Activated CD4-positive, CD25-positive, alpha-beta regulatory T cell treated with anti-CD3 and anti-CD28 coated beads, Interleukin-2, amount 50 U/mL, for 72 hours (primary cell): ENCODE data around the gene CDK5RAP3.

Source experiments
- DNase-seq: peaks from one replicate; pipeline ENCODE4 v3.0.0; 2021

CDK5RAP3 gene

DNA sequence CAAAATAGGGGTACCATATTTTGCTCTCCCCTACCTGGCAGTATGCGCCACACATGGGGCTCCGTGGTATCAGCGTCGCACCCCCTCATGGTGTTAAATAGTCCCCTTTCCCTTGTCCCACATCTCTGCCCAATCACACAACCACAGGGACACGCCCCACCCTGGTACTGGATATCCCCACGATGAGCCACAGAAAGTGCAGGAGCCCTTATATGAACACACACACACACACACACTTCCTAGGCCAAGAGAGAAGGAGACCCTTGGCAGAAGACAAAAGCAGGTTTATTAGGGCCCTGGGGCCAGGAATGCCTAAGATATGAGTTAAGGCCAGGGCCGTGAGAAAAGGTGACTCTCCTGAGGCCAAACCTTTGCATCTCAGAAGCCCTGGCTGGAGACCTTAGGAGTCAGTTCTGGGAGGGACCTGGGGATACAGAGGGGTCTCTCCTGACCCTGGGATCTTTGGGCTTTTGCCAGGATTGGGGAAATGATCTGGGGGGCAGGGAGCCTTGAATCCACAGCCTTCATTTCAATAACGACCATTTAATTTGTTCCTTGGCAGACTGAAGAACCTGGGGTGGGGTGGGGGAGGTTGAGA lies 55.1 kb downstream of the CDK5RAP3 start:
- DNase-seq, result no peak

DNA sequence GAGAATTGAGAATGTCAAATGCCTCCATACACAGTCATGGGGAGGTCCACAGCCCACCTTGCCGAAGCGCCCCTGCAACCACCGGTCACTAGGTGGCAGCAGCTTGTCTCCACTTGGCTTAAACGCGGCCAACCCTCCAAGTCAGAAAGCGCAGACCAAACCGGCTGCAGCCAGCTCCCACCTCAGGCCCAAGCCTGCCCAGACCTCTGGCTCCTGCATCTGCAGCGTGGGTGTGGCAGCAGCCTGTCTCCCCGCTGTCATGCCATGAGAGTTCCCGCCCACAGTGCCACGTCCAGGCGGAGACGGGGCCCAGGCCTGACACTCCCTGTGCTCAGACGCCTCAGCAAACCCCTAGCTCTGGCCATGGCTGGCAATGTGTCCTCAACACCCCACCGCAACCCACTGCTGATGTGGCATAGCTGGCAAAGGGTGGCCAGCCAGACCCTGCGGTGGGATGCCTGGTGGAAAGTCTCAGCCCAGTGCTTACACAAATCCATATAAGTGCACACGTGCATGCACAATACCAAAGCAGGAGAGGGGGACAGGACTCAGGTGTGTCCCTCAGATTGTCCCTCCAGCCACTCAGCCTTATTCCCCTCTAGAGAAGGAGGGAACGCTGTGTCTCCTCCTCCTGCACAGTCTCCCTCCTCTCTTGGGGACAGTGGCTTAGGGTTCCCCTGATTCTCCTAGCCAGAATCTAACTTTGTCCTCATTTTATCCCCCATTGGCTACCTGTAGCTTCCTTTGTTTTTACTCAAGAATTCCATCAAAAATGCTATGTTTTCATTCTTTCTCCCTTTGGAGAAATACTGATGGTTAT lies 55.8 kb downstream of the CDK5RAP3 start:
- peak; percentile 69 for DNase-seq

DNA sequence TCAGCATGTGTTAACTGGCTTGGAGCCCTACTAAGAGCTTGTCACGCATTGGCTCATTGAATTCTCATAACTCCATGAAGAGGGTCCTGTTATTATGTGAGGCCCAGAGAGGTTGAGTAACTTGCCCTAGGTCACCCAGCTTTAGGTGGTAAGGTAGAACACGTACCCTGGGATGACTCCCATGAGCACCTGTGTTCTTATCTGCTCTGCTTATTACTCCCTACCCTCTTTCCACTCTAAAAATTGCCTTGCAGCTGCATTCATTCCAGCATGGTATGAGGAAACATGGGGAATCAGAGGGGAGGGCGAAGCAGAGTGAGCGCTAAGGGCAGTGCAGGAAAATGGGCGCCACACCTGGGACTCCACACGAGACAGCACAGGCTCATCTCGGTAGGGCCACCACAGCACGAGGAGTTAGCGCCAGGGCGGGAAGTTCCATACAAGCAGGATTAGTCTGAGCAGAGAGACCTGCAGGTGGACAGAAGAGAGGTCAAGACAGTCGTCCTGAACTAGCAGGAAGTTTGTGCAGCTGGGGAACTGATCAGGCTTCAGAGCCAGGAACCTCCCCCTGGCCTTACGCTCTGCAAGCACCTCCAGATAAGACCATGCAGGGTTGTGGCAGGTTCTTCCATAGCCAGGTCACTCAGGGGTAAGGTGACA lies 56.5 kb downstream of the CDK5RAP3 start:
- no peak for DNase-seq

DNA sequence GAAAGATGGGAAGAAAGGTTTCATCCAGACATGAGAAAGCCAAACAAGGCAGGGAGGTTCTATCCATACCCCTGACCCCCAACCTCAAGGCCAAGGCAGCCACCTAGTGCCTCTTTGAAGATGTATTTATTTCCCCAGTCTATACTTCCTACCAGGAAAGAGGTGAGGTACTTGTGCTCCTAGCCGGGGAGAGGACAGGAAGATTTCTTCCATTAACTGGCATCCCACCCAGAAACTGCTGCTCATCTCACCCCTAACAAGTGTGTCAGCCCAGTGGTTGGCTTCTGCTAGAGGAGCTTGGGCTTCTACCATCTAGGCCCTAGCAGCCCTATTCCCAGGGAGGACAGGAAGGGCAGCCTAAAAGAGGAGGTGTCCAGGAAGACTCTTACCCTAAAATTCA lies 57.8 kb downstream of the CDK5RAP3 start:
- no peak for DNase-seq

DNA sequence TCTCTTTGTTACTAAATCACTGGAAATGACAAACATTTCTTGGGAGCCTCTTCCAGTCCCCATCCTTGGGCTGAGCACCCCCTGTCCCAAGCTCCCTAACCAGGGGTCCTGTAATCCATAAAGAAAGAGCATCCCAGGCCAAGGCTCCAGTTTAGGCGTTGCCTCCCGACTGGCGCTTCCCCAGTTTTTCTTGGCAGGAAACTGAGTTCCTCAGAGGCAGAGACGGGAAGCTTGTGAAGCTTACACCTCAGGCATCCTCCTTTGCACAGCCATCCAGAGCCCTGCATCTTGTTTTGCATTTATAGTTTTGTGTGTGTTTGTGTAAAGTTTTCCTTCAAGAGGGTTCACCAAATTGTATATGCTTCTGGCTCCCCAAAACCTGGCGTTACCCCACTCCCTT lies 59.6 kb downstream of the CDK5RAP3 start:
- DNase-seq, result no peak
